GM13977 (cell line): ENCODE data around the gene MICU1.

Experiments used
- DNase-seq: peaks from one replicate; pipeline ENCODE4 v3.0.0; 2012; ENCODE audit warnings: low spot score
- in situ Hi-C: fragments of 300-500 bp; cut with MboI; formaldehyde crosslinking; loops from one replicate; pipeline ENCODE4 v1.12.0; 2022; ENCODE audit warnings: low sequenced_read_pairs, low pct_unique_long_range_greater_than_20kb, mixed read lengths, inconsistent platforms; ENCODE audit not compliant: unreplicated experiment
- TF ChIP-seq, protein P1 (sequence below): IDR thresholded peaks from 2 replicates; pipeline ENCODE4 v1.5.1; 2012; ENCODE audit warnings: mild to moderate bottlenecking, control low read depth; ENCODE audit not compliant: insufficient read depth; ENCODE audit errors: extremely low read depth, missing control alignments

The MICU1 gene

DNA sequence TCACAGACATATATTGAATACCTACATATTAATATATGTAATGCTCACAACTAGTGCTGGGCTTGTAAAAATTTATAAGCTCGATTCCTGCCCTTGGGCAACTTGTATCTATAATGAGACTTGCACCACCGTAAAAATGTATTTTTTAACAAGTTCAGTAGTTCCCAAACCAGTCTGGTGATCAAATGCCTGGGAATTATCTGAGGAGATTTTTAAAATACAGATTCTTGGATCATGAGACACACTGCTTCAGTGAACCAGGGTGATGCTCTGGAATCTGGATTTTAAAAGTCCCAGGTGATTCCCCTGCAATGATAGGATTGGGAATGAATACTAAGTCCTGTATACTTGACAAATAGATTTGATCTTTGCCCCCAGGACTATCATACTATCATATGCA lies 4.3 kb upstream of the MICU1 start:
- in situ Hi-C loops = no loop called here
- no peak for DNase-seq
- TF ChIP-seq, protein P1, sequence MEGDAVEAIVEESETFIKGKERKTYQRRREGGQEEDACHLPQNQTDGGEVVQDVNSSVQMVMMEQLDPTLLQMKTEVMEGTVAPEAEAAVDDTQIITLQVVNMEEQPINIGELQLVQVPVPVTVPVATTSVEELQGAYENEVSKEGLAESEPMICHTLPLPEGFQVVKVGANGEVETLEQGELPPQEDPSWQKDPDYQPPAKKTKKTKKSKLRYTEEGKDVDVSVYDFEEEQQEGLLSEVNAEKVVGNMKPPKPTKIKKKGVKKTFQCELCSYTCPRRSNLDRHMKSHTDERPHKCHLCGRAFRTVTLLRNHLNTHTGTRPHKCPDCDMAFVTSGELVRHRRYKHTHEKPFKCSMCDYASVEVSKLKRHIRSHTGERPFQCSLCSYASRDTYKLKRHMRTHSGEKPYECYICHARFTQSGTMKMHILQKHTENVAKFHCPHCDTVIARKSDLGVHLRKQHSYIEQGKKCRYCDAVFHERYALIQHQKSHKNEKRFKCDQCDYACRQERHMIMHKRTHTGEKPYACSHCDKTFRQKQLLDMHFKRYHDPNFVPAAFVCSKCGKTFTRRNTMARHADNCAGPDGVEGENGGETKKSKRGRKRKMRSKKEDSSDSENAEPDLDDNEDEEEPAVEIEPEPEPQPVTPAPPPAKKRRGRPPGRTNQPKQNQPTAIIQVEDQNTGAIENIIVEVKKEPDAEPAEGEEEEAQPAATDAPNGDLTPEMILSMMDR = no peak

DNA sequence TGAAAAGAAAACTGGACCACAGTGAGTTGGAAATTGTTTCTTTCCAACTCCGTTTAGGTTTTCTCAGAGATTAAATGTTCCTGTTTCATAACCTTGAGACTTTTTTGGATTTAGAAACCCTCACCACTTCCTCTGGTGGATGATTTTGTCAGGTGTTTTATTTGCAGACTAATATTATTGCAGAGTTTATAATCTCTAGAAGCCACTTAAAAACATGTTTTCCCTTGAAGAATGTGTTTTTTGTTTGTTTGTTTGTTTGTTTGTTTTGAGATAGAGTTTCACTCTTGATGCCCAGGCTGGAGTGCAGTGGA lies 520 bp upstream of the MICU1 start:
- TF ChIP-seq, protein P1 = no peak
- no peak for DNase-seq
- in situ Hi-C loops = no loop called here

DNA sequence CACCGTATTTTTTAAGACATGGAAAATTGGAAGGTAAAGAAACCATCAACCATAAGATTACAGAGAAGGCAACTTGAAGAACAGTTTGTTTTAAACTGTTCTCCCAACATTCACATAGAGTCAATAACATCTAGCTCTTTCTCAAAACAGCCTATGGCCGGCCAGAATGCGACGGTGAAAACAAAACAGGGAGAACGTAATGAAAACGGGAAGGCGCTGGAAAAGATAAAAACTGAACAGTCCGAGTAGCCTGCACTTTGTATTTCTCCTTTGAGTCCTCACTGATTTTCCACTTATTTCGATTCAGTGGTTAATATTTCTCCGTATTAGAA lies 637 bp downstream of the MICU1 start:
- no peak for DNase-seq
- in situ Hi-C loops = no loop called here
- TF ChIP-seq, protein P1 = no peak

DNA sequence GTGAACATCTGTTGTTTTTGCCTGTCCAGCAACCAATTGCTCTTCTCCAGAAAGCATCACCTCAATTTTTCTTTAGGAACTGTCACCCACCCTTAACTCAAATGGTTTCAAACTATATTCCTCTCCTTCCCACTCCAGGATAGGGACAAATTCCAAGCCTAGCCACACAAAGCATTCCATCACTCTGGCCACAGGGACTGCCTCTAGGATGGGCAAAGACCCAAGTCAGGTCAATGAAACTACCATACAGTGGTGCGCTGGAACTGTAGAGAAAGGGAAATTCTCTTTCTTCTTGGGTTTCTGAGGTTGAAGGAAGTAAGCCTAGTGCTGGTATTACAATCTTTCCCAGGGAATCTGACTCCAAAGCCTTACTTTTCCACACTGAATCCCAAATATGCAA lies 3.6 kb downstream of the MICU1 start:
- in situ Hi-C loops = no loop called here
- DNase-seq = no peak
- TF ChIP-seq, protein P1 = no peak

DNA sequence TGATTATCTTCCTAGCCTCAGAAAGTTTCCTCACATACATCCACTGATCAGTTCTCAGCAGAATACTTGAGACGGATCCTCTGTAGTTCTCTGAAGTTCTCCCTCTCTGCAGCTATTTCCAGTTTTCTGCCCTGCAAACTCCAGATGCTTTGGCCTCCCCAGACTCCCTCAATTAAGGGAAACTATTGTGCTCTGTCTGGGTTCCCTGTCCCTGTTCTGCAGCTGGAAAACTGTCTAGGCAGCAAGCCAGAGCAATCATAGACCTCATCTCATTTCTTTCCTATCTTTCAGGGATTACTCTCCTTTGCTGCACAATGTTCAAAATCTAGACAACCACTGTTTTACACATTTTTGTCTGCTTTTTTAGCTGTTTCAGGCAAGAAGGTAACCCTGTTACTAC lies 9.2 kb downstream of the MICU1 start:
- TF ChIP-seq, protein P1 = no peak
- in situ Hi-C loops = no loop called here
- no peak for DNase-seq

DNA sequence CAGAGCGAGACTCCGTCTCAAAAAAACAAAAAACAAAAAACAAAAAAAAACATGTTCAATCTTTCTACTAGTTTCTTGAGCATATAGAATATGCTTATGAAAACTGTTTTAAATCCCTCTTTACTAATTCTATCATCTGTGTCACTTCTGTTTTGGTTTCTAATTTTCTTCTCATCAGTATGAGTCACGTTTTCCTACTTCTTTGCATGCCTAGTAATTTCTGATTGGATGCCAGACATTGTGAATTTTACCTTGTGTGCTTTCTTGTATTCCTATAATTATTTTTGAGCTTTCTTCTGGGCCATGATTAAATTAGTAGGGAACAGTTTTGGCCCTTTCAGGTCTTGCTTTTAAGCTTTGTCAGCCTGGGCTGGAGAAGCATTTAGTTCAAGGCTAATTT lies 9.9 kb downstream of the MICU1 start:
- in situ Hi-C loops = no loop called here
- DNase-seq = no peak
- TF ChIP-seq, protein P1 = no peak

DNA sequence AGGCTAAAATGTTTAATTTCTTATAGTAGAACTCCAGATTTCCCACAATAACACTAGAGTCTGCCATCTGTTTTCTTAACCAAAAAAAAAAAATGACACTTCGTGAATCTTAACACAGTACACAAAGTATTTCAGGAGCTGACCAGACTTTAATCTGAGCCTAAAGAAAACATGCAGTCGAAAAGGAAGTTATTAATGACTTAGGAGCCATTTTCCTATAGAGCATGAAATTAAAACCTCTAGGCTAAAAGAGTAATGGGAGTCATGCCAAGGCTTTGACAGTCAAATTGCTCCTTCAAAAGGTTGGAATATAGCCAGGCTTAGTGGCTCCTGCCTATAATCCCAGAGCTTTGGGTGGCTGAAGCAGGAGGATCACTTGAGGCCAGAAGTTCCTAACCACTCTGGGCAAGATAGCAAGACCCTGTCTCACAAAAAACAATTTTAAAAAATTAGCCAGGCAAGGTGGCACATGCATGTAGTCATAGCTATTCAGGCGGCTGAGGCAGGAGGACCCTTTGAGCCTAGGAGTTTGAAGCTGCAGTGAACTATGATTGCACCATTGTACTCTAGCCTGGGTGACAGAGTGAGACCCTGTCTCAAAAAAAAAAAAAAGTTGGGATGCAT lies 13.6 kb downstream of the MICU1 start:
- DNase-seq = no peak
- in situ Hi-C loops = no loop called here
- TF ChIP-seq, protein P1 = no peak
